DND-41 (cell line): ENCODE measurements around the gene DRC7.

Source experiments
- EZH2 ChIP-seq: IDR thresholded peaks from 3 replicates; pipeline ENCODE4 v1.6.1; 2012; ENCODE audit warnings: borderline replicate concordance, low read depth, mild to moderate bottlenecking, moderate library complexity, low read length, inconsistent platforms; ENCODE audit not compliant: severe bottlenecking
- TF ChIP-seq, protein P1 (sequence below): IDR thresholded peaks from 2 replicates; pipeline ENCODE4 v1.5.1; 2012; ENCODE audit warnings: borderline replicate concordance, low read length, moderate library complexity, mild to moderate bottlenecking; ENCODE audit not compliant: poor library complexity, severe bottlenecking; ENCODE audit errors: extremely low read depth

DNA sequence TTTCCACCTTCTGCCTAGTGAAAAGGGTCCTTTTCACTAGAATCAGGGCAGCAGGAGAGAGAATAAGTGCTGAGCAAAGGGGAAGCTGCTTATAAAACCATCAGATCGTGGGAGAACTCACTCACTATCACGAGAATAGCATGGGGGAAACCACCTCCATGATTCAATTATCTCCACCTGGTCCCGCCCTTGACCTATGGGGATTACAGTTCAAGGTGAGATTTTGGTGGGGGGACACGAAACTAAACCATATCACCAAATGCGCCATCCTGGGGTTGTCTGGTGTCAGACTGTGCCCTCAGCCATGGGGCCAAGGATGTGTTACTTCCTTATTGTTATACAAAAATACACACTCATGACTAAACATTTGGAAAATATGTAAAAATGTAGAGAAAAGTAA lies 30.5 kb downstream of the DRC7 start:
- TF ChIP-seq EZH2 = no peak
- TF ChIP-seq, protein P1, sequence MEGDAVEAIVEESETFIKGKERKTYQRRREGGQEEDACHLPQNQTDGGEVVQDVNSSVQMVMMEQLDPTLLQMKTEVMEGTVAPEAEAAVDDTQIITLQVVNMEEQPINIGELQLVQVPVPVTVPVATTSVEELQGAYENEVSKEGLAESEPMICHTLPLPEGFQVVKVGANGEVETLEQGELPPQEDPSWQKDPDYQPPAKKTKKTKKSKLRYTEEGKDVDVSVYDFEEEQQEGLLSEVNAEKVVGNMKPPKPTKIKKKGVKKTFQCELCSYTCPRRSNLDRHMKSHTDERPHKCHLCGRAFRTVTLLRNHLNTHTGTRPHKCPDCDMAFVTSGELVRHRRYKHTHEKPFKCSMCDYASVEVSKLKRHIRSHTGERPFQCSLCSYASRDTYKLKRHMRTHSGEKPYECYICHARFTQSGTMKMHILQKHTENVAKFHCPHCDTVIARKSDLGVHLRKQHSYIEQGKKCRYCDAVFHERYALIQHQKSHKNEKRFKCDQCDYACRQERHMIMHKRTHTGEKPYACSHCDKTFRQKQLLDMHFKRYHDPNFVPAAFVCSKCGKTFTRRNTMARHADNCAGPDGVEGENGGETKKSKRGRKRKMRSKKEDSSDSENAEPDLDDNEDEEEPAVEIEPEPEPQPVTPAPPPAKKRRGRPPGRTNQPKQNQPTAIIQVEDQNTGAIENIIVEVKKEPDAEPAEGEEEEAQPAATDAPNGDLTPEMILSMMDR = no peak
